ENCODE data around the gene HOXA11. TPM values are rescaled to one million over a fixed set of nuclear protein-coding genes. Genes with fewer than 3 reads are reported as not detected.

The HOXA11 gene
- total and polyA plus RNA-seq, 5 donors from 2014 or later = not detected

DNA sequence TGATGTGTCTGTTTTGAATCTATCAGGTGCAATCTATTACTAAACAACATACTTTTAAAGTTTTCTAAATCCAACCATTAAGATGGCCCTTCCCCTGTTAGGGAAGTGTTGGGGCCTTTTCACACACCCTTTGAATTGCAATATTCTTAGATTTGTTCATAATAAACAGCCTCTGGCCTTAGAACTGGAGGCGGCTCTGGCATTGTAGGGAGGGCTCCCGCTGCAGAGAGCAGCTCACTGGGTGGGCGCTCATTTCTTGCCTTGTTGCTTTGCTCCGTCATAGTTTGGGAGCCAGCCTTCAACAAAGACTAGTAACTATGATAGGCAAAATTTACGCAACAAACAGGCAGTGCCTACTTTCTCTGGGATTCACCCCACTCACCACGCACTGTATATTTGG lies 6.7 kb downstream of the HOXA11 start:
- no peak for DNase-seq
- Mint-ChIP-seq H3K9me3 (peaks cover 0 to 3% (median 0%) of the 10 kb centered on the region in 7 donors), H3K36me3 (no peaks in the 10 kb centered on the region), H3K27ac (no peak overlapping the region), H3K4me1 (peaks cover 0 to 20% (median 7%) of the 10 kb centered on the region in 4 donors), H3K27me3 (peaks cover 80% of the 10 kb centered on the region), H3K4me3 (no peak overlapping the region)
- no peak for ATAC-seq (ENCODE audit: low read depth in 2 of 2)
- H3K27ac ChIP-seq (ENCODE audit: insufficient read depth, low read length, poor library complexity, severe bottlenecking) = no peak overlapping the region
- H3K4me1 ChIP-seq (ENCODE audit: control insufficient read depth, insufficient read depth, low read length, poor library complexity, severe bottlenecking) = peaks cover 20% of the 10 kb centered on the region
- H3K36me3 ChIP-seq (ENCODE audit: control insufficient read depth, insufficient read depth, low read length) = no peaks in the 10 kb centered on the region
- H3K27me3 ChIP-seq (ENCODE audit: control insufficient read depth, insufficient read depth, low read length) = peaks cover 30% of the 10 kb centered on the region
- no peak overlapping the region for H3K4me3 ChIP-seq (ENCODE audit: low read depth, low read length)
- no peaks in the 10 kb centered on the region for H3K9me3 ChIP-seq (ENCODE audit: control insufficient read depth in 2 of 2, low read length in 2 of 2)

DNA sequence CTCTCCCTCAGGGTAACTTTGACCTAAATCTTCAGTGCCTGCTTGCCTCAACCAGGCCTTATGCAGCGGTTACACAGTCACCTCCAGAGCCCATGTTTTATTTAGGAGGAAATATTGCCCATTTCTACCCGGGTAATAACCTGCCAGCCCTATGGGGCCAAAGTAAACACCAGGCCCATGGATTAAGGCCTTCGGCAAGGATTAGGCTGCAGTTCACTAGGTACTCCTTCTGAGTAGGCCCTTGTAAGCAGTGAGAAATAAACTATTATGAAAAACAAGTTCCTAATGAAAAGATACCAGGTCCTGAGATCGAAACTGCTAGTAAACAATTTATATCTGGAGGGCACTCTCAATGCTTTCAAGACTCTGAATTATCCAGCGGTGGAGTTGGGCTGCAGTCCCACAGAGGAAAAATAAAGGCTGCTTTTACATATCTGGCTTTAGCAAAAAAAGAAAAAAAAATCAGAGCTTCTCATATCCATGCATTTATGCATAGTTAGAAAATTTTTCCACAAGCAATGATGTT lies 7.2 kb downstream of the HOXA11 start:
- H3K27me3 ChIP-seq (ENCODE audit: control insufficient read depth, insufficient read depth, low read length) = peaks cover 29% of the 10 kb centered on the region
- H3K9me3 ChIP-seq (ENCODE audit: control insufficient read depth in 2 of 2, low read length in 2 of 2) = no peaks in the 10 kb centered on the region
- peaks cover 0 to 3% (median 0%) of the 10 kb centered on the region in 7 donors for H3K9me3 Mint-ChIP-seq
- H3K27ac Mint-ChIP-seq = no peak overlapping the region
- peaks cover 77% of the 10 kb centered on the region for H3K27me3 Mint-ChIP-seq
- ATAC-seq (ENCODE audit: low read depth in 2 of 2) = no peak
- no peak overlapping the region for H3K4me3 ChIP-seq (ENCODE audit: low read depth, low read length)
- no peaks in the 10 kb centered on the region for H3K36me3 Mint-ChIP-seq
- H3K4me1 Mint-ChIP-seq = peaks cover 0 to 21% (median 7%) of the 10 kb centered on the region in 4 donors
- peaks cover 25% of the 10 kb centered on the region for H3K4me1 ChIP-seq (ENCODE audit: control insufficient read depth, insufficient read depth, low read length, poor library complexity, severe bottlenecking)
- H3K4me3 Mint-ChIP-seq = no peak overlapping the region
- no peak overlapping the region for H3K27ac ChIP-seq (ENCODE audit: insufficient read depth, low read length, poor library complexity, severe bottlenecking)
- DNase-seq = no peak
- no peaks in the 10 kb centered on the region for H3K36me3 ChIP-seq (ENCODE audit: control insufficient read depth, insufficient read depth, low read length)

DNA sequence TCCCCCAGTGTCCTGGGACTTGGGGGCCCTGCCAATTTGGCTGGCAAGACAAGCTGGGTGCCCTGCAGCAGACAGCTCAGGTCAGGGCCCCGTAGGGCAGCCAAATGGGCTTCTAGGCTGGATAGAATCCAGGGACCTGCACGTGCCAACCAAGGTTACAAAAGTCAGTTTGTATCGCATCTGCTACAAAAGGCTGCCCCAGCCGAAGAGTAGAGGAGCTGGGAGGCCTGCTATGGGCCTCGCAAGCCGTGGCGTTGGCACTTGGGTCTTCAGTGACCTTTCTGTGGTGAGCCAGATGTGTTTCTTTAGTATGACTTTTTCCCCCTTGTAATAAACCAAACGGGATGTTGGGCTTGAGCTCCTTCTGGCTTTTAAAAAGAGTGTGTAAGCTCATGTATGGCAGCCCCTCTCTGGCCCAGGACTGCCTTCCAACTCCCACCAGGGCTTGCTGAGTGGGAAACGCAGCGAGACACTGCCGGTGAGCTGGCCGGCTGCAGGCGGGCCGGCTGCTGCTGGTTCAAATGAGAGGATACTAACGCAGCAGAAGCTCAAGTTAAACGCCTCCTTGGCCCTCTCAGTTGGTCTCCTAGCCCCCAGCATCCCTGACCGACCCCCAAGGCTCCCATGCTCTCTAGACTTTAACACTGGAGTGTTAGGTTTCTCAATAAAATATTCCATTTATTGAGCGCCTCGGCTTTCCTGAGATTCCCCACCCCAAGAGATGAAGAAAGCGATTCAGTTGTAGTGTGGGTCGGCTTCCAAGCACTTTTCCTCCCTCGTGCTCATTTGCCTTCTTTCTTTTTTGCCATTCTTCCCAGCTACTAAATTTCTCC lies 7.9 kb downstream of the HOXA11 start:
- Mint-ChIP-seq H3K27ac (no peak overlapping the region), H3K4me3 (peak overlapping the region in 1 of 4 donors; percentile 8)
- peaks cover 30% of the 10 kb centered on the region for H3K27me3 ChIP-seq (ENCODE audit: control insufficient read depth, insufficient read depth, low read length)

DNA sequence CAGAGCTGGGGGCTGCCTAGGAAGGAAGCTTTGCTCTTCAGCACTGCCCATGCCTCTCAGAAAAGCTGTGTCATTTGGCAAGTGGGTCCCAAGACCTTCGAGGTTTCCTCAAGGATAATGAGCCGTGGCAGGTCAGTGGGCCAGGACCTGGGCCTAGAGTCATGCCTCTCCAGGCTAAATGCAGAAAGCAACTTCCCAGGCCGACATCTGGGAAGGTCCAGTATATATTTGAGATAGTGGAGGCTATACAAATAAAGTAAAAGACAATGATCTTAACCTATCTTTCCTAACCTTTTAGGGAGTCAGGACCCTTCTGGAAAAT lies 8.5 kb downstream of the HOXA11 start:
- Histone ChIP-seq H3K4me1 (ENCODE audit: control insufficient read depth, insufficient read depth, low read length, poor library complexity, severe bottlenecking) (peaks cover 37% of the 10 kb centered on the region), H3K4me3 (ENCODE audit: low read depth, low read length) (no peak overlapping the region), H3K9me3 (ENCODE audit: control insufficient read depth in 2 of 2, low read length in 2 of 2) (no peaks in the 10 kb centered on the region), H3K36me3 (ENCODE audit: control insufficient read depth, insufficient read depth, low read length) (no peaks in the 10 kb centered on the region), H3K27me3 (ENCODE audit: control insufficient read depth, insufficient read depth, low read length) (peaks cover 36% of the 10 kb centered on the region), H3K27ac (ENCODE audit: insufficient read depth, low read length, poor library complexity, severe bottlenecking) (no peak overlapping the region)
- H3K4me3 Mint-ChIP-seq = peak overlapping the region in 1 of 4 donors; percentile 8
- ATAC-seq (ENCODE audit: low read depth in 2 of 2) = no peak
- H3K4me1 Mint-ChIP-seq = peaks cover 3 to 30% (median 16%) of the 10 kb centered on the region in 4 donors
- DNase-seq = no peak
- H3K9me3 Mint-ChIP-seq = peaks cover 0 to 6% (median 0%) of the 10 kb centered on the region in 7 donors
- H3K27me3 Mint-ChIP-seq = peaks cover 77% of the 10 kb centered on the region
- H3K27ac Mint-ChIP-seq = no peak overlapping the region
- no peaks in the 10 kb centered on the region for H3K36me3 Mint-ChIP-seq

More for the DNA sequence above, 7.9 kb downstream of the HOXA11 start:
- Histone ChIP-seq H3K4me3 (ENCODE audit: low read depth, low read length) (no peak overlapping the region), H3K36me3 (ENCODE audit: control insufficient read depth, insufficient read depth, low read length) (no peaks in the 10 kb centered on the region), H3K27ac (ENCODE audit: insufficient read depth, low read length, poor library complexity, severe bottlenecking) (no peak overlapping the region), H3K9me3 (ENCODE audit: control insufficient read depth in 2 of 2, low read length in 2 of 2) (no peaks in the 10 kb centered on the region), H3K4me1 (ENCODE audit: control insufficient read depth, insufficient read depth, low read length, poor library complexity, severe bottlenecking) (peaks cover 31% of the 10 kb centered on the region)
- DNase-seq (no peak), ATAC-seq (ENCODE audit: low read depth in 2 of 2) (no peak)
- Mint-ChIP-seq H3K27me3 (peaks cover 77% of the 10 kb centered on the region), H3K36me3 (no peaks in the 10 kb centered on the region), H3K4me1 (peaks cover 0 to 24% (median 10%) of the 10 kb centered on the region in 4 donors), H3K9me3 (peaks cover 0 to 3% (median 0%) of the 10 kb centered on the region in 7 donors)

DNA sequence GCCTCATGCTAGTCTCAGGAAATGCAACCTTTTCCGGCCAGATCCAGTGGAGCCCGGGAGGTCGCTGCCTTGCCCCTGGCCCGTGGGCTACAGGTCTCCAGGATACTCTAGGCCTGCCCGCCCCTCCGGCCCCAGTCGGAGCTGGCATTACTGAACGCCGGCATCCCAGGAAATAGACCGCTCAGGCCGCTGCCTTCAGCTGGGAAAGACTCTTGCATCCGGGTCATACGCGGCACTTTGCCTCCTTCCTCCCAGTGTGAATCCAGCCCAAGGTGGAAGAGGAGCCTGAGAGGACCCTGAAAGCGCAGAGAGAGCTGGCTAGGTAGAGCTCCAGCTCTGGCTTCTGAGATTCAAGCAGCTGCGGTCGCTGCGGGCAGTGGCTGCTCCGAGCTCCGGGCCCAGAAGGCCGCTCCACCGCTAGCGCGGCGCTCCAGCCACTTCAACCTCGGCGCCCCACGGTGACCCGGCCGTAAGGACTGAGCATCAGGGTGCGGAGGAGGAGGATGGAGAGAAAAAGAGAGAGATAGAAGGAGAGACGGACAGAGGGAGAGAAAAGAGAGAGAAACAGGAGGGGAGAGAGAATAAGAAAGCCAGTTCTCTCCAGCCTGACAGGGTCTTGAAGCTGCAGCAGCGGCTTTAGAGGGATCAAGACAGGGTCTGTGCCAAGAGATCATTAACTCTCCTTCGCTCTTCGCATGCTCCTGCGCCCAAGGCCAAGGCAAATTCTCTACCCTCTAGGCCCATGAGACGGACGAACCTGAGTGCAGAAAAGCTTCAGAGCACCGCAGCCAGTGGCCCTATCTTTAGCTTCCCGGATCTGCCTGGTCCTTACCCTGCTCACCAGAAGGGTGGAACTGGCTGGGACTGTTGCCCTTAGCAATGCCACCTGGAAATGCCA lies 9.2 kb downstream of the HOXA11 start:
- Mint-ChIP-seq H3K36me3 (no peaks in the 10 kb centered on the region), H3K27ac (no peak overlapping the region), H3K27me3 (peaks cover 77% of the 10 kb centered on the region), H3K4me1 (peaks cover 9 to 32% (median 18%) of the 10 kb centered on the region in 4 donors), H3K9me3 (peaks cover 0 to 8% (median 0%) of the 10 kb centered on the region in 7 donors), H3K4me3 (peak overlapping the region in 1 of 4 donors; percentile 70)
- no peak overlapping the region for H3K4me3 ChIP-seq (ENCODE audit: low read depth, low read length)
- DNase-seq (no peak), ATAC-seq (ENCODE audit: low read depth in 2 of 2) (no peak)
- peaks cover 37% of the 10 kb centered on the region for H3K4me1 ChIP-seq (ENCODE audit: control insufficient read depth, insufficient read depth, low read length, poor library complexity, severe bottlenecking)
- H3K27me3 ChIP-seq (ENCODE audit: control insufficient read depth, insufficient read depth, low read length) = peaks cover 42% of the 10 kb centered on the region
- H3K27ac ChIP-seq (ENCODE audit: insufficient read depth, low read length, poor library complexity, severe bottlenecking) = no peak overlapping the region
- H3K9me3 ChIP-seq (ENCODE audit: control insufficient read depth in 2 of 2, low read length in 2 of 2) = no peaks in the 10 kb centered on the region
- H3K36me3 ChIP-seq (ENCODE audit: control insufficient read depth, insufficient read depth, low read length) = no peaks in the 10 kb centered on the region

DNA sequence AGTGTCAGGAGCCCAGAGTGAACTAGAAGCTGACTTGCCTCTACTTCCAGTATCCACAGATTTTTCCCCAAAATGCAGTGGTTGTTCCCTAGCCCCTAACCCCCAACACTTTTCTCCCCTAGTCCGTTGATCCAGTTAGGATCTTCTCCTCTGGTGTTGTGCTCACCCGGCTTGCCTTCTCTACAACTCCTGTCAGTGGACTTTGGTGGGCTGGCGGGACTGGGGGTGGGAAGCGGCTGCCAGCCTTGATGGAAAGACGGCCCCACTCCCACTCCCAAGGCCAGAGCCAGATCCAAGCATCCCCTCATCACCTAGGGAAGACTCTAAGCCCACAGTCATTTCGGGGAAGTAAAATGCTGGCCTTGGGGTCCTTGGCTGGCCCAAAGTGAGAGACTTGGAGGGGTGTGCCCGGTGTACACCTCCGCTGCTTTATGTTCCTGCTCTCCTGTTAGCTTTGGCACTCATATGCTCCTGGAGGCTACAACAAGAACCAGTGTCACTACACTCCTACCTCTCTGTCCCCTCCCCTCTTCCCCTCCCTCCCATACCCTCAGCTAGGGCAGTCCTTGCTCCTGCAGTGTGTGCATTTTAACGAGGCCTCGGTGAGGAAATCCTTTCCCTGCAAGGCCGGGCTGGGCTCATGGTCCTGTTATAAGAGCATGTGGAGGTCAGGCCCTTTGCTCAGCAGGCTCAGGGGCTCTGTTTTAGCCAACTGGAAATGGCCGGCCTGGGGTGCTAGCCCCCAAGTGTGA lies 10.0 kb downstream of the HOXA11 start:
- H3K27ac Mint-ChIP-seq = no peak overlapping the region
- peaks cover 79% of the 10 kb centered on the region for H3K27me3 Mint-ChIP-seq
- H3K9me3 Mint-ChIP-seq = peaks cover 0 to 8% (median 0%) of the 10 kb centered on the region in 7 donors
- Histone ChIP-seq H3K4me1 (ENCODE audit: control insufficient read depth, insufficient read depth, low read length, poor library complexity, severe bottlenecking) (peaks cover 39% of the 10 kb centered on the region), H3K27me3 (ENCODE audit: control insufficient read depth, insufficient read depth, low read length) (peaks cover 50% of the 10 kb centered on the region), H3K27ac (ENCODE audit: insufficient read depth, low read length, poor library complexity, severe bottlenecking) (no peak overlapping the region), H3K4me3 (ENCODE audit: low read depth, low read length) (no peak overlapping the region), H3K36me3 (ENCODE audit: control insufficient read depth, insufficient read depth, low read length) (no peaks in the 10 kb centered on the region), H3K9me3 (ENCODE audit: control insufficient read depth in 2 of 2, low read length in 2 of 2) (no peaks in the 10 kb centered on the region)
- ATAC-seq (ENCODE audit: low read depth in 2 of 2) (no peak), DNase-seq (no peak)
- peaks cover 10 to 32% (median 17%) of the 10 kb centered on the region in 4 donors for H3K4me1 Mint-ChIP-seq
- H3K4me3 Mint-ChIP-seq = peak overlapping the region; percentile 46 to 70 (median 57)
- no peaks in the 10 kb centered on the region for H3K36me3 Mint-ChIP-seq
